ENCODE measurements around the gene LRMDA. TPM values are rescaled to one million over a fixed set of nuclear protein-coding genes. Genes with fewer than 3 reads are reported as not detected.
"Not testable (repeated sequence)": the region's sequence is repeated elsewhere in the genome, so short reads cannot be mapped to it uniquely, and the experiment has no call there.

Gene LRMDA
- total RNA-seq, 3 donors from 2014 or later (not counting 1 experiment from before 2014, with no cell fraction given) = 1.4 to 2.4 (median 2.1) TPM

DNA sequence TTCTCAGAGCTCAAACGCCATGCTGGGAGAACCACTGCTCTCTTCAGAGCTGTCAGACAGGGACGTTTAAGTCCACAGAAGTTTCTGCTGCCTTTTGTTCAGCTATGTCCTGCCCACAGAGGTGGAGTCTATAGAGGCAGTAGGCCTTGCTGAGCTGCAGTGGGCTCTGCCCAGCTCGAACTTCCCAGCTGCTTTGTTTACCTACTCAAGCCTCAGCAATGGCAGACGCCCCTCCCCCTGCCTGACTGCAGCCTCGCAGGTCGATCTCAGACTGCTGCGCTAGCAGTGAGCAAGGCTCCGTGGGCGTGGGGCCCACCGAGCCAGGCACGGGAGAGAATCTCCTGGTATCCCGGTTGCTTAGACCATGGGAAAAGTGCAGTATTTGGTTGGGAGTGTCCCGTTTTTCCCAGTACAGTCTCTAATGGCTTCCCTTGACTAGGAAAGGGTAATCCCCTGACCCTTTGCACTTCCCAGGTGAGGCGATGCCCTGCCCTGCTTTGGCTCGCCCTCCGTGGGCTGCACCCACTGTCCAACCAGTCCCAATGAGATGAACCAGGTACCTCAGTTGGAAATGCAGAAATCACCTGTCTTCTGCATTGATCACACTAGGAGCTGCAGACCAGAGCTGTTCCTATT lies 89.9 kb downstream of the LRMDA start:
- H3K27me3 ChIP-seq (ENCODE audit: control insufficient read depth, insufficient read depth, low read length); H3K4me3 ChIP-seq (ENCODE audit: low read length); H3K36me3 Mint-ChIP-seq; H3K4me3 Mint-ChIP-seq; H3K4me1 Mint-ChIP-seq; H3K27ac ChIP-seq (ENCODE audit: low read length); H3K36me3 ChIP-seq (ENCODE audit: control insufficient read depth, insufficient read depth, low read length); H3K9me3 Mint-ChIP-seq; ATAC-seq; H3K4me1 ChIP-seq (ENCODE audit: control insufficient read depth, insufficient read depth, low read length); H3K9me3 ChIP-seq (ENCODE audit: control insufficient read depth, insufficient read depth, low read length); intact Hi-C loops (cut with micrococcal nuclease); DNase-seq; H3K27ac Mint-ChIP-seq: not testable (repeated sequence)
- WGBS (ENCODE audit: insufficient coverage) = 84% methylated on average over 16 of the region's 16 CpGs
- peaks cover 8 to 22% of the 10 kb centered on the region in 2 donors for H3K27me3 Mint-ChIP-seq (ENCODE audit: low read depth in 2 of 2)

DNA sequence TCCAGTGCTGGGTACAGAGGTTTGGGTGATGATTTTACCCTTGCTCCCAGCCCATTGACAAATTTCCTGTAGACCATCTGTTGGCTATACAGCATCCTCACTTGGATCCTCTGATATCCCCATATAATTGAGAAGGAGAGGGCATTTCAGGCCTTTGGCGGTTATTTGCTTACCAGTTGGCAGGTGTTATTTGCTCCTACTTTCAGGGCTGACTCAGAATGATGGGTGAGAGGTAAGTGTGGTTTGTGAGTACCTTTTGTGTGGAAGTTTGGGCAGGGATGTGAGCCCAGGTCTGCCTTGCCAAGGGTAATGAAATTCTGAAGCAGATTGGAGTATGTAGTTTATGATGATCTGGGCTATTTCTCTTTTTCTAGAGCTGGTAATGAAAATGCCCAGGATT lies 93.6 kb downstream of the LRMDA start:
- Mint-ChIP-seq H3K27me3 (ENCODE audit: low read depth in 2 of 2) (peaks cover 8 to 18% of the 10 kb centered on the region in 2 donors), H3K4me3 (no peak overlapping the region), H3K27ac (no peak overlapping the region), H3K4me1 (no peaks in the 10 kb centered on the region), H3K9me3 (no peaks in the 10 kb centered on the region), H3K36me3 (no peaks in the 10 kb centered on the region)
- DNase-seq (no peak), ATAC-seq (no peak)
- 73% methylated on average over 1 of the region's 1 CpG for WGBS (ENCODE audit: insufficient coverage)
- H3K27ac ChIP-seq (ENCODE audit: low read length) = no peak overlapping the region
- H3K4me3 ChIP-seq (ENCODE audit: low read length) = no peak overlapping the region
- TF ChIP-seq, protein P1, sequence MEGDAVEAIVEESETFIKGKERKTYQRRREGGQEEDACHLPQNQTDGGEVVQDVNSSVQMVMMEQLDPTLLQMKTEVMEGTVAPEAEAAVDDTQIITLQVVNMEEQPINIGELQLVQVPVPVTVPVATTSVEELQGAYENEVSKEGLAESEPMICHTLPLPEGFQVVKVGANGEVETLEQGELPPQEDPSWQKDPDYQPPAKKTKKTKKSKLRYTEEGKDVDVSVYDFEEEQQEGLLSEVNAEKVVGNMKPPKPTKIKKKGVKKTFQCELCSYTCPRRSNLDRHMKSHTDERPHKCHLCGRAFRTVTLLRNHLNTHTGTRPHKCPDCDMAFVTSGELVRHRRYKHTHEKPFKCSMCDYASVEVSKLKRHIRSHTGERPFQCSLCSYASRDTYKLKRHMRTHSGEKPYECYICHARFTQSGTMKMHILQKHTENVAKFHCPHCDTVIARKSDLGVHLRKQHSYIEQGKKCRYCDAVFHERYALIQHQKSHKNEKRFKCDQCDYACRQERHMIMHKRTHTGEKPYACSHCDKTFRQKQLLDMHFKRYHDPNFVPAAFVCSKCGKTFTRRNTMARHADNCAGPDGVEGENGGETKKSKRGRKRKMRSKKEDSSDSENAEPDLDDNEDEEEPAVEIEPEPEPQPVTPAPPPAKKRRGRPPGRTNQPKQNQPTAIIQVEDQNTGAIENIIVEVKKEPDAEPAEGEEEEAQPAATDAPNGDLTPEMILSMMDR (IDR thresholded peaks at IDR 0.05) = no peak
- H3K36me3 ChIP-seq (ENCODE audit: control insufficient read depth, insufficient read depth, low read length) = no peaks in the 10 kb centered on the region
- no peaks in the 10 kb centered on the region for H3K9me3 ChIP-seq (ENCODE audit: control insufficient read depth, insufficient read depth, low read length)
- no peaks in the 10 kb centered on the region for H3K27me3 ChIP-seq (ENCODE audit: control insufficient read depth, insufficient read depth, low read length)
- intact Hi-C loops (cut with micrococcal nuclease) = no loop called here
- H3K4me1 ChIP-seq (ENCODE audit: control insufficient read depth, insufficient read depth, low read length) = no peaks in the 10 kb centered on the region

DNA sequence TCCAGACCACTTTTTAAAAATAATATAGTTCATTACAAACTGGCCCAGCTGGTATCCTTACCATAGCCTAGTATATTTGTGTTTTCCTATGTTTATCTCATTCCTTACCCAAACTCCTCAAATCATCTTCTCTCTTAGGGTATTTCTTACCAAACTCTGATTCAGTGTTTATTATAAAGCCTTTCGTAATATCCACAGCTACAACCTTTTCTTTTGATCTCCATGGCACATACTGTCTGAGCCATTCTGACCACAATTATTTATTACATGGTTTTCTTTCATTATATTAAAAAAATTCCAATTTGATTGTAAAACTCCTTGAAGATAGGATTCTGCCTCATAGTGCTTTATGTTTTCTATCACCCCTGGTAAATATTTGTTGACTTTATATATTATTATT lies 94.2 kb downstream of the LRMDA start:
- Mint-ChIP-seq H3K4me3 (no peak overlapping the region), H3K36me3 (no peaks in the 10 kb centered on the region), H3K4me1 (no peaks in the 10 kb centered on the region), H3K27me3 (ENCODE audit: low read depth in 2 of 2) (peaks cover 8 to 12% of the 10 kb centered on the region in 2 donors), H3K27ac (no peak overlapping the region), H3K9me3 (no peaks in the 10 kb centered on the region)
- intact Hi-C loops (cut with micrococcal nuclease) = no loop called here
- H3K4me3 ChIP-seq (ENCODE audit: low read length) = no peak overlapping the region
- no peak for ATAC-seq
- no peaks in the 10 kb centered on the region for H3K36me3 ChIP-seq (ENCODE audit: control insufficient read depth, insufficient read depth, low read length)
- 90% methylated on average over 1 of the region's 1 CpG for WGBS (ENCODE audit: insufficient coverage)
- TF ChIP-seq, protein P1 (IDR thresholded peaks at IDR 0.05) = no peak
- DNase-seq = no peak
- H3K4me1 ChIP-seq (ENCODE audit: control insufficient read depth, insufficient read depth, low read length) = no peaks in the 10 kb centered on the region
- H3K27me3 ChIP-seq (ENCODE audit: control insufficient read depth, insufficient read depth, low read length) = no peaks in the 10 kb centered on the region
- H3K9me3 ChIP-seq (ENCODE audit: control insufficient read depth, insufficient read depth, low read length) = no peaks in the 10 kb centered on the region
- no peak overlapping the region for H3K27ac ChIP-seq (ENCODE audit: low read length)

DNA sequence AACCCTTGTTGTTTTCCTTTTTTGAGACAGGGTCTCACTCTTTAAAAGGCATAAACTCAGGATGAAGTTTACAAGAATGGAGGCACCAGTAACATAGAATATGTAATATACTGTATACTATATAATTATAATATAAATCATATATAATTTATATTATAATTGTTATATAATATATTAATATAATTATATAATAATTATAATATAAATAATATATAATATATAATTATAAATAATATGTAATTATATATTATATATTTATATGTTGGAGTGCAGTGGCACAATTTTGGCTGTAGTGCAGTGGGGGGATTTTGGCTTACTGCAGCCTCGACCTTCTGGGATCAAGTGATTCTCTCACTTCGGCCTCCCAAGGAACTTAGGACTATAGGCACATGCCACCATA lies 96.1 kb downstream of the LRMDA start:
- no peaks in the 10 kb centered on the region for H3K36me3 ChIP-seq (ENCODE audit: control insufficient read depth, insufficient read depth, low read length)
- H3K9me3 ChIP-seq (ENCODE audit: control insufficient read depth, insufficient read depth, low read length) = no peaks in the 10 kb centered on the region
- DNase-seq (no peak), ATAC-seq (no peak)
- H3K4me3 ChIP-seq (ENCODE audit: low read length) = no peak overlapping the region
- Mint-ChIP-seq H3K27ac (no peak overlapping the region), H3K27me3 (ENCODE audit: low read depth in 2 of 2) (peaks cover 8 to 11% of the 10 kb centered on the region in 2 donors), H3K36me3 (no peaks in the 10 kb centered on the region), H3K4me3 (no peak overlapping the region), H3K9me3 (no peaks in the 10 kb centered on the region), H3K4me1 (no peaks in the 10 kb centered on the region)
- TF ChIP-seq, protein P1 (IDR thresholded peaks at IDR 0.05) = no peak
- no peak overlapping the region for H3K27ac ChIP-seq (ENCODE audit: low read length)
- 94% methylated on average over 2 of the region's 2 CpGs for WGBS (ENCODE audit: insufficient coverage)
- H3K4me1 ChIP-seq (ENCODE audit: control insufficient read depth, insufficient read depth, low read length) = no peaks in the 10 kb centered on the region
- intact Hi-C loops (cut with micrococcal nuclease) = no loop called here
- H3K27me3 ChIP-seq (ENCODE audit: control insufficient read depth, insufficient read depth, low read length) = no peaks in the 10 kb centered on the region

All from natural killer cell (primary cell).